ENCODE data around the gene ACOT7.

- TF ChIP-seq CTCF (IDR thresholded peaks at IDR 0.05): no peak
- no peak for TF ChIP-seq POLR2A (IDR thresholded peaks at IDR 0.05)
These were observed 124.3 kb downstream of the ACOT7 start for GRCh38 chr1:6269296-6269695.

Data from esophagus squamous epithelium (tissue), 4 donors.